NCI-H774 (cell line): Measurements from ENCODE around the gene MTHFR.

ENCODE experiments used
- DNase-seq: peaks from one replicate; lab custom pipeline; 2025; lab: John Stamatoyannopoulos, UW

The MTHFR gene

DNA sequence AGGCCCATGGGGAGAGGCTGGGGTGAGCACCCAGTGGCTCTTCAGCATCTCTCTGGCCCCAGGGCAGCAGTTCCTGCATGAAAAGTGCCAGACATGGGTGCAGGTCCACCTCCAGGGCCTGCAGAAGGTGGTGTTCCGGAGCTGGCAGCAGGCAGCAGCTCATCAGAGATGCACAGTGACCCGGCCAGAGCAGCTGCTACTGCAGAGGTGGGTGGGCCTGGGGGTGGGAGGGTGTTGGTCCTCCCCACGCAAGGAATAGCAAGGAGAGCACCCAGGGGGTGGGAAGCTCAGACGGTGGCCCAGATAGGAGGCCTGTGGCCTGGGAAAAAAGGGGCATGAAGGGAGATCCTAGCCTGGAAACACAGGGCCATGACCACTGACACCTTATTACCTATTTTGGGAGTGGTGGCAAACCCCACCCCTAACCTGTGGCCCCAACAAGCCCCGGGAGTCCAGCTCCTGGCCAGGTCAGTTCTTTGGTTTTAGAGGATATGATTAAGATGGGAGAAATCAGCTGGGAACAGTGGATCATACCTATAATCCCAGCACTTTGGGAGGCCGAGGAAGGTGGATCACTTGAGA lies 23.5 kb downstream of the MTHFR start:
- DNase-seq, result no peak

GRCh38 chr1:11781297-11781696 lies 24.5 kb downstream of the MTHFR start:
- DNase-seq, result no peak

GRCh38 chr1:11780380-11781147 lies 25.2 kb downstream of the MTHFR start:
- no peak for DNase-seq

DNA sequence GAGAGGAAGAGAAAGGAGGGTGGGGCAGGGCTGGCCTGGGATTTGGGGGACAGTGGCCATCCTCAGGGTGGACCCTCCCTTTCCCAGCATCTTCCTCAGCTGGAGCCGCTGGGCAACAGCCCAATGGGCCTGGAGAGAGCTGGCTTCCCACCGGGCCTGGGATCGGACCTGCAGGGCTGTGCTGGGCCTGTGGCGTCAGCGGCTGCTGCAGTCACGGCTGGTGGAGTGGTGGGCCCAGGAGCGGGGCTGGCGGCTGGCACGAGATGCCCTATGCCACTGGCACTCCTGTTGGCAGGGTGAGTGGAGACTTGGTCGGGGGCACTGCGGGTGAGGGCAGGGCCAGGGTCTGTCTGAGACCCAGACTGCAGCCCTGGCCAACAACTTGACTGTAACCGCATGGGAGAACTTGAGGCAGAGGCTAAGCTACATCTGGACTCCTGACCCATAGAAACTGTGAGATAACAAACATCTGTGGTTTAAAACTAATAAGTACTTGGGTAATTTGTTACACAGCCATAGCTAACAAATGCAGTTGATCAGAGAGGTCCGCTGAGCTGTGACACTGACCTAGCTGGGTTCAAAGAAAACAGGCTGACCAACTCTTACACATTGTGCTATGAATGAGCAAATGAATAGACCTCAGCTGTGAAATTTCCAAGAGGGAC lies 25.9 kb downstream of the MTHFR start:
- DNase-seq, result no peak

- DNase-seq, result no peak
These were observed 26.7 kb downstream of the MTHFR start for GRCh38 chr1:11778844-11779623.

GRCh38 chr1:11778336-11778735 lies 27.4 kb downstream of the MTHFR start:
- no peak for DNase-seq

GRCh38 chr1:11777658-11778322 lies 28.0 kb downstream of the MTHFR start:
- DNase-seq, result no peak

DNA sequence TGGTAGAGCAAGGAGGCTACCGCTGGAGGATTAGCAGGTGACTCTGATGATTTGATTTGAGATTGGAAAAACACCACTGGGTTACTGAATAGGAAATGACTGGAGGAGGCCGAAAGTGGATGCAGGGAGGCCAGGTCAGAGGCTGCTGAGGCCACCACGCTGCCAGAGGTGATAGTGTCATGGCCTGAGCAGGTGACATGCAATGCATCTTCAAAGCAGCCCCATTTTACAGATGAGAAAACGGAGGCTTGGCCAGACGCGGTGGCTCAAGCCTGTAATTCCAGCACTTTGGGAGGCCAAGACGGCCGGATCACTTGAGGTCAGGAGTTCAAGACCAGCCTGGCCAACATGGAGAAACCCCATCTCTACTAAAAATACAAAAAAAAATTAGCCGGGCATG lies 31.0 kb downstream of the MTHFR start:
- DNase-seq, result no peak

GRCh38 chr1:11772458-11772857 lies 33.3 kb downstream of the MTHFR start:
- no peak for DNase-seq

- no peak for DNase-seq
These were observed 34.2 kb downstream of the MTHFR start for GRCh38 chr1:11771481-11772043.

- no peak for DNase-seq
These were observed 35.8 kb downstream of the MTHFR start for GRCh38 chr1:11770011-11770410.

- DNase-seq, result no peak
These were observed 36.5 kb downstream of the MTHFR start for GRCh38 chr1:11769274-11769673.

GRCh38 chr1:11768821-11769220 lies 36.9 kb downstream of the MTHFR start:
- no peak for DNase-seq

- DNase-seq, result no peak
These were observed 37.7 kb downstream of the MTHFR start for GRCh38 chr1:11767922-11768704.

DNA sequence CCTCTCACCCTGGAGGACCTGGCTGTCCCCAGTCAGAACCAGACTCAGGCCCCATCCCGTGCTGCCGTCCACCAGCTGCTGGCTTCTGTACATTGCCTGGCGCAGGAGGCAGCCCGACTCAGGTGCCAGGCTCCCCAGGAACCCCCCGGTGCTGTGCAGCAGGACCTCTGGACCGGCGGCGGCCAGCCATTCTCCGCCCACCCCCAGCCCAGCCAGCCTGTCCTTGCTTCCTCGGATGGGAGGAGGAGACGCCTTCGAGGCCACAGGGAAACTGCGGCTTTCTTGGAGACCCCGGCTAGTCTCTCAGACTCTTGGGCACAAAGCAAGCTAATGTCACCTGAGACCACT lies 39.4 kb downstream of the MTHFR start:
- no peak for DNase-seq

GRCh38 chr1:11765661-11766428 lies 39.9 kb downstream of the MTHFR start:
- no peak for DNase-seq

DNA sequence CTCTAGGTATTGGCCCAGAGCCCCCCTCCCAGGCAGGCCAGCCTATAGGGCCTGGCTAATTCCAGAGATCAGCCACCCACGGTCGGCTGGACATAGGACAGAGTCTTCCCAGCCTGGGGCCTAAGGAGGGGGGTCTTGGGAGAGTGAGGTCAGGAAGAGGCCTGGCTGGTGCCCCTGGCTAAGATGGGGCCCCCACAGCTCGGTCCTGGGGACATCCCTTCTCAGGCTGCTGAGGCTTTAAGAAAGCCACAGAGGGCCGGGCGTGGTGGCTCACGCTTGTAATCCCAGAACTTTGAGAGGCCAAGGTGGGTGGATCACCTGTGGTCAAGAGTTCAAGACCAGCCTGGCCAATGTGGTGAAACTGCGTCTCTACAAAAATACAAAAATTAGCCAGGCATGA lies 41.2 kb downstream of the MTHFR start:
- no peak for DNase-seq

GRCh38 chr1:11764115-11764514 lies 41.6 kb downstream of the MTHFR start:
- no peak for DNase-seq

DNA sequence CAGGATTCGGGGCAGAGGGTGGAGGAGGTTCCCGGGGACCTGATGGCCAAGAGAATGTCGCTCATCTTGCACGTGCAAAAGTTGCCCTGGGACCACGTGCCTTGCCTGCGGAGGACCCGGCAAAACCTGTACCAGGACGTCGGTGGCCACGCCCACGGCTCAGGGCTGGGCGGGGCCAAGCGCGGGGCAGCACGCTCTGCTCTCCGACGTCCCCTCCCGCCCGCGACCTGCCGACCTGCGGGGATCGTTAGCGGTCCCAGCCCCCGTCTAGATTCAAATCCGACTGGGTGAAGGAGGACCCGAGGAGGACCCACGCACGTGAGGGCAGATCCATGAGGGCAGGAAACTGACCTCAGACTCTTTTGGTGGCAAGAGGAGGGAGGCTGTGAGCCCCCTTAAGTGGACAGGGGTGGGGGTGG lies 43.8 kb downstream of the MTHFR start, which contains the start of gene C1orf167:
Gene C1orf167 (plus strand): TSS at position 206 of the 419 bp plus-strand sequence. CDS start 2,208 bp downstream, outside the sequence.
- no peak for DNase-seq

DNA sequence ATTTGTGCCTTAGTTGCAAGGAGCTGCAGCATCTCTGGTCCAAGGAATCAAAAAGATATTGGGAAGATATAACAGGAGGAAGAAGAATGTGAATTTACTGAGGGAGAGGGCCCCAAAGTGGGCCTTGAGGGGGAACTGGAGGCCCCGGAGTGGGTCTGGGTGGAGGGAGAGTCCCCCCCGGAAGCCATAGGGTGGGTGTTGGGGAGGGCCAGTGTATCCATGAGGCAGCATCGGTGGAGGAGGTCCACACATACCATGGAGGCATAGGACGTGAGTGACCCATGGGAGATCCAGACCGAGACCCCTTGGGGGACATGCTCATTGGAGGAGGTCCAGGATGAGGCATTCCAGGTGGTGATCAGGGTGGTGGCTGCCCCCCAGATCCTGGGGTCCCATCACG lies 44.5 kb downstream of the MTHFR start:
- no peak for DNase-seq
